ENCODE results near the gene PLCB1.

DNA sequence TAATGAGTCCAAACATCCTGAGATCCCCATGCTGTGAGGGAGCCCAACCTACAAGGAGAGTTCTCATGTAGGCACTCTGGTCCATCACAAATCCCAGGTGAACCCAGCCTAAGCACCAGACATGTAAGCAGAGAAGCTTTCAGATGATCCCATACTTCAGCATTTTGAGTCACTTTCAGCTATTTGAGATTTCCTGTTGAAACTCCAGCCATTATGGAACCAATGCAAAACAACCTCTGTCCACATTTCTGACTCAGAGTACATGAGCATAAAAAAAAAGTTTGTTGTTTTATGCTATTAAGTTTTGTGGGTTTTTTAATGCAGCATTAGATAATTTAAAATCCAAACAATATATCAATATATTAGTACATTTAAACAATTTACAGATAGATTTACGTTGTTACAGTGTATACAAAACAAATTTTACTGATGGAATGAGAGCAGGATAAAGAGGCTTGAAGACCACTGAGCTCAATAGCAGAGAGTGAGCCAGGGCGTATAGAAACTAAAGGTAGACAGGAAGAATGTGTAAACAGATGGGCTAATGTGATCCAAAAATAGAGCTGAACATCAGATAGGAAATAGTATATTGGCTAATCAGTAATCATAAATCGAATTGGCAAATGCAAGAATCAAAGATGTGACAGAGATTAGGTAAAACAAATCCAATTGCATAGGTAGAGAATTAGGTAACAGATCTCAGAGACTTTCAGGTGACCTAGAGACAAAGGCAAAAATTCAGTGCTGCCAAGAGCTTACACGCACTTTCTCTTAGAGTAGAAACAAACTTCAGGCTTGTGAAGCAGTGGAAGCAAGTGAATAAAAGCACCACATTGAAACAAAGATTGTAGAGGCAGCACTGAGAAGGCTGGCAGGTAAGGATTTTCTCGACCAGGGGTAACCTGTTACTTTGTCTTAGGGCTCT is 36.2 kb upstream of the PLCB1 start:
- TF ChIP-seq SRF (IDR thresholded peaks at IDR 0.05; ENCODE audit: low read depth in 2 of 2, low read length in 2 of 2) (no peak), JUNB (IDR thresholded peaks at IDR 0.05) (no peak), BHLHE40 (IDR thresholded peaks at IDR 0.05; ENCODE audit: borderline replicate concordance in 1 of 2, low read depth in 2 of 2, low read length in 1 of 2) (no peak), POLR2A (IDR thresholded peaks at IDR 0.05; ENCODE audit: low read depth, low read length) (no peak)
